ENCODE data around the gene PRR15L.
A peak's percentile ranks its signal among the peaks of the same experiment; 100 is the strongest.

The PRR15L gene

GRCh38 chr17:47987240-47987835 lies 29.7 kb upstream of the PRR15L start:
- DNase-seq: peak; percentile 73

- DNase-seq: no peak
Observed at GRCh38 chr17:47986520-47986919, 28.8 kb upstream of the PRR15L start.

GRCh38 chr17:47983492-47984223 lies 26.0 kb upstream of the PRR15L start:
- no peak for DNase-seq

- DNase-seq: no peak
Observed at GRCh38 chr17:47982645-47983390, 25.1 kb upstream of the PRR15L start.

- DNase-seq: no peak
Observed at GRCh38 chr17:47982091-47982617, 24.5 kb upstream of the PRR15L start.

GRCh38 chr17:47981462-47981861 lies 23.8 kb upstream of the PRR15L start:
- no peak for DNase-seq

- DNase-seq: peak; percentile 50
Observed at GRCh38 chr17:47980541-47980940, 22.9 kb upstream of the PRR15L start.

GRCh38 chr17:47978324-47978723 lies 20.6 kb upstream of the PRR15L start:
- peak; percentile 38 for DNase-seq

- no peak for DNase-seq
Observed at GRCh38 chr17:47975823-47976205, 18.1 kb upstream of the PRR15L start.

- DNase-seq: no peak
Observed at GRCh38 chr17:47975189-47975822, 17.6 kb upstream of the PRR15L start.

GRCh38 chr17:47973541-47973940 lies 15.9 kb upstream of the PRR15L start:
- DNase-seq: no peak

GRCh38 chr17:47970725-47971499 lies 13.2 kb upstream of the PRR15L start, which contains the start of gene CDK5RAP3:
Gene CDK5RAP3, plus strand, starts transcription at chr17:47971113. Its CDS starts 34 bp downstream, at chr17:47971147.
- peak; percentile 100 for DNase-seq

- no peak for DNase-seq
Observed at GRCh38 chr17:47969930-47970724, 12.4 kb upstream of the PRR15L start.

GRCh38 chr17:47968836-47969235 lies 11.2 kb upstream of the PRR15L start:
- no peak for DNase-seq

- DNase-seq: no peak
Observed at GRCh38 chr17:47967607-47968252, 10.0 kb upstream of the PRR15L start.

- no peak for DNase-seq
Observed at GRCh38 chr17:47966079-47966519, 8.4 kb upstream of the PRR15L start.

GRCh38 chr17:47964856-47965255 lies 7.2 kb upstream of the PRR15L start:
- DNase-seq: no peak

GRCh38 chr17:47962901-47963300 lies 5.2 kb upstream of the PRR15L start:
- DNase-seq: no peak

GRCh38 chr17:47961406-47961805 lies 3.7 kb upstream of the PRR15L start:
- no peak for DNase-seq

- DNase-seq: peak; percentile 77
Observed at GRCh38 chr17:47959825-47960655, 2.4 kb upstream of the PRR15L start.

Measured in NCI-H510A (cell line).